K562 (cell line): ENCODE data around the gene ATP5MG. TPM values are rescaled to one million over a fixed set of nuclear protein-coding genes. Genes with fewer than 3 reads are reported as not detected.
A peak's percentile ranks its signal among the peaks of the same experiment; 100 is the strongest.

ENCODE experiments used
- CXXC5 ChIP-seq: fragments of 250-450 bp; sonication (Bioruptor Pico); IDR thresholded peaks from 2 replicates; pipeline ENCODE4 v1.8.0; 2022; ENCODE audit warnings: inconsistent platforms, mild to moderate bottlenecking, moderate library complexity
- E2F6 ChIP-seq, 2 experiments: IDR thresholded peaks; 2 replicates each; pipeline ENCODE4 v1.6.1; 2011; ENCODE audit warnings: borderline replicate concordance in 1 of 2, control low read depth in 1 of 2, low read depth in 1 of 2, low read length in 1 of 2, mild to moderate bottlenecking in 1 of 2, mixed read lengths in 1 of 2, moderate library complexity in 1 of 2; ENCODE audit not compliant: insufficient read depth in 1 of 2, insufficient read length in 1 of 2, poor library complexity in 1 of 2, severe bottlenecking in 1 of 2; ENCODE audit errors: extremely low read depth in 1 of 2
- ESRRA ChIP-seq: fragments of 450-650 bp; IDR thresholded peaks from 2 replicates; pipeline ENCODE4 v1.6.1; 2014; ENCODE audit warnings: low read depth, mild to moderate bottlenecking, moderate library complexity, borderline replicate concordance
- FOXM1 ChIP-seq, 2 experiments: fragments of 450-650 bp in 1 of 2; sonication (generic) in 1 of 2; formaldehyde crosslinking in 1 of 2; IDR thresholded peaks; 2 replicates each; pipeline versions ENCODE4 v1.6.1 to v1.9.0; 2017 to 2022; ENCODE audit warnings: low read depth in 2 of 2, mild to moderate bottlenecking in 2 of 2, missing genetic modification reagents in 1 of 2, moderate library complexity in 1 of 2
- GABPA ChIP-seq: fragments of 200-800 bp; sonication (Bioruptor generic); conservative IDR thresholded peaks from 2 replicates; pipeline ENCODE4 v1.6.1; 2016; ENCODE audit warnings: low read depth, missing genetic modification characterization, missing compliant biosample characterization
- ID3 ChIP-seq, 2 experiments: fragments of 250-450 bp in 1 of 2; fragments of 450-650 bp in 1 of 2; sonication (Bioruptor Pico) in 1 of 2; IDR thresholded peaks; 2 replicates each; pipeline versions ENCODE4 v1.6.1 to v1.8.0; 2016 to 2021; ENCODE audit warnings: mild to moderate bottlenecking in 2 of 2, moderate library complexity in 2 of 2, missing compliant biosample characterization in 1 of 2, missing genetic modification characterization in 1 of 2
- NBN ChIP-seq: fragments of 450-650 bp; IDR thresholded peaks from 2 replicates; pipeline ENCODE4 v1.6.1; 2016; ENCODE audit warnings: low read depth, mild to moderate bottlenecking
- SMAD1 ChIP-seq: fragments of 150-350 bp; IDR thresholded peaks from 2 replicates; pipeline ENCODE4 v1.6.1; 2014; ENCODE audit warnings: low read length, low read depth; ENCODE audit not compliant: partially characterized antibody
- TCF7 ChIP-seq: sonication (generic); IDR thresholded peaks from 2 replicates; pipeline ENCODE4 v1.6.1; 2016; ENCODE audit warnings: antibody characterized with exemption, borderline replicate concordance
- TCF7L2 ChIP-seq: fragments of 150-350 bp; IDR thresholded peaks from 2 replicates; pipeline ENCODE4 v1.6.1; 2016; ENCODE audit warnings: low read depth, mild to moderate bottlenecking, low read length, moderate library complexity
- USF2 ChIP-seq: sonication (generic); formaldehyde crosslinking; IDR thresholded peaks from 2 replicates; pipeline ENCODE4 v1.5.0; 2020; ENCODE audit warnings: missing genetic modification reagents
- ZBTB7A ChIP-seq: IDR thresholded peaks from 2 replicates; pipeline ENCODE4 v1.6.1; 2011; ENCODE audit warnings: low read depth, mild to moderate bottlenecking, low read length, moderate library complexity, borderline replicate concordance; ENCODE audit not compliant: control insufficient read depth
- ZNF318 ChIP-seq, 2 experiments: fragments of 450-650 bp; IDR thresholded peaks; 2 replicates each; pipeline ENCODE4 v1.6.1; 2016; ENCODE audit warnings: mild to moderate bottlenecking in 2 of 2, borderline replicate concordance in 1 of 2, low read depth in 1 of 2, moderate library complexity in 1 of 2
- ZNF75A ChIP-seq: fragments of 450-650 bp; formaldehyde crosslinking; IDR thresholded peaks from 2 replicates; pipeline ENCODE4 v1.4.0; 2020; ENCODE audit warnings: mild to moderate bottlenecking
- polyA plus RNA-seq, 8 experiments: library from polyadenylated mRNA; depleted of rRNA in 4 of 8; stranded (reverse) in 5 of 8; unstranded in 3 of 8; fragments of >200 nt; fragmentation: Nextera tagmentation in 2 of 8; fragmentation: Illumina TruSeq in 1 of 8; extraction: Ambion mirVana in 2 of 8; extraction: Trizol in 1 of 8; gene quantifications; 2 replicates each; pipeline versions ENCODE4 v1.2.1 to v1.2.3, GENCODE V29; 2011 to 2014; ENCODE audit warnings: inconsistent platforms in 1 of 8, missing spikeins in 1 of 8
- total RNA-seq, 7 experiments: library from RNA; depleted of rRNA in 6 of 7; stranded (reverse); fragments of >200 nt in 6 of 7; fragmentation: Illumina TruSeq in 2 of 7; extraction: Trizol in 2 of 7; gene quantifications; 2 replicates each; pipeline versions ENCODE4 v1.2.1 to v1.2.3, GENCODE V29; 2011 to 2021; ENCODE audit warnings: low replicate concordance in 1 of 7

Gene ATP5MG
- total and polyA plus RNA-seq, 9 of the 15 experiments (the other 6 are each of a cell fraction or from before 2014, with no cell fraction given) = 301 to 2,138 (median 434) TPM

GRCh38 chr11:118401151-118401879, at the start of gene ATP5MG (continued):
- TF ChIP-seq ZNF318 (IDR thresholded peaks at IDR 0.05; ENCODE audit: borderline replicate concordance in 1 of 2, low read depth in 1 of 2) = no peak
- TF ChIP-seq USF2 (CRISPR knock-in tag) = no peak
- peak; percentile 56 for TF ChIP-seq SMAD1
- peak; percentile 96 for TF ChIP-seq ESRRA
- no peak for TF ChIP-seq ID3 (CRISPR knock-in tag; IDR thresholded peaks at IDR 0.05)
- TF ChIP-seq ID3 (tag; IDR thresholded peaks at IDR 0.05) = 0 out of 2 replicates have a peak, but pooled peaks have one; percentile 51
- TF ChIP-seq ZBTB7A = peak; percentile 85
- no peak for TF ChIP-seq ZNF75A (CRISPR knock-in tag)
- TF ChIP-seq GABPA (tag) = peak; percentile 78
- TF ChIP-seq CXXC5 (CRISPR knock-in tag) = peak; percentile 29; the same call in 1 of the 2 replicates
- peak in 1 of 2 experiments; percentile 28 for TF ChIP-seq E2F6 (IDR thresholded peaks at IDR 0.05; ENCODE audit: borderline replicate concordance in 1 of 2, extremely low read depth in 1 of 2, insufficient read depth in 1 of 2, insufficient read length in 1 of 2, low read depth in 1 of 2, low read length in 1 of 2, poor library complexity in 1 of 2, severe bottlenecking in 1 of 2)
- peak; percentile 36; the same call in 1 of the 2 replicates for TF ChIP-seq FOXM1 (IDR thresholded peaks at IDR 0.05; ENCODE audit: low read depth)
- TF ChIP-seq FOXM1 (CRISPR knock-in tag; IDR thresholded peaks at IDR 0.05; ENCODE audit: low read depth) = no peak
- peak; percentile 54; the same call in 1 of the 2 replicates for TF ChIP-seq TCF7L2
- TF ChIP-seq NBN = 0 out of 2 replicates have a peak, but pooled peaks have one; percentile 20
- peak; percentile 63; the same call in 1 of the 2 replicates for TF ChIP-seq TCF7
